Lower lobe of right lung (tissue), 2 donors: ENCODE data around the gene ZNF789. TPM values are rescaled to one million over a fixed set of nuclear protein-coding genes. Genes with fewer than 3 reads are reported as not detected.

Experiments
- ATAC-seq, 2 donors: fragments of 200-7000 bp; cut with Tn5 transposase; one replicate each; pipeline ENCODE4 v1.9.1; 2020 to 2022; ENCODE audit warnings: mild to moderate bottlenecking in 2 of 2, moderate library complexity in 2 of 2
- DNase-seq: peaks from one replicate; pipeline ENCODE4 v3.0.0-alpha.2; 2020
- H3K27ac ChIP-seq: fragments of 200-600 bp; one replicate; pipeline ENCODE4 v1.8.0; 2022
- H3K27me3 ChIP-seq: fragments of 200-600 bp; one replicate; pipeline ENCODE4 v1.8.0; 2022; ENCODE audit warnings: low read depth
- H3K36me3 ChIP-seq: fragments of 200-600 bp; one replicate; pipeline ENCODE4 v1.8.0; 2022; ENCODE audit warnings: mild to moderate bottlenecking
- H3K4me1 ChIP-seq: fragments of 200-600 bp; one replicate; pipeline ENCODE4 v1.8.0; 2022
- H3K4me3 ChIP-seq: fragments of 200-600 bp; one replicate; pipeline ENCODE4 v1.8.0; 2022; ENCODE audit warnings: mild to moderate bottlenecking
- H3K9me3 ChIP-seq: fragments of 200-600 bp; one replicate; pipeline ENCODE4 v1.8.0; 2022
- intact Hi-C: fragments of 100-400 bp; cut with DNase I; formaldehyde crosslinking; loops from one replicate; pipeline ENCODE4 v1.11.0; 2022
- total RNA-seq: library from RNA; stranded (reverse); fragmentation: NEBNext Ultra II Directional; extraction: Animal tissue kit (Norgen Biotek cat#: 25700); gene quantifications from one replicate; pipeline ENCODE4 v1.2.1, GENCODE V29; 2021
- TF ChIP-seq, protein P1 (sequence below): fragments of 200-600 bp; IDR thresholded peaks from one replicate; pipeline ENCODE4 v1.8.0; 2022; ENCODE audit warnings: antibody characterized with exemption, mild to moderate bottlenecking
- donor health status: DM: no; HTN: yes; CAD: no; lungs with severe emphysema.

ZNF789 gene
- total RNA-seq, 1 donor from 2014 or later = 11.1 TPM

DNA sequence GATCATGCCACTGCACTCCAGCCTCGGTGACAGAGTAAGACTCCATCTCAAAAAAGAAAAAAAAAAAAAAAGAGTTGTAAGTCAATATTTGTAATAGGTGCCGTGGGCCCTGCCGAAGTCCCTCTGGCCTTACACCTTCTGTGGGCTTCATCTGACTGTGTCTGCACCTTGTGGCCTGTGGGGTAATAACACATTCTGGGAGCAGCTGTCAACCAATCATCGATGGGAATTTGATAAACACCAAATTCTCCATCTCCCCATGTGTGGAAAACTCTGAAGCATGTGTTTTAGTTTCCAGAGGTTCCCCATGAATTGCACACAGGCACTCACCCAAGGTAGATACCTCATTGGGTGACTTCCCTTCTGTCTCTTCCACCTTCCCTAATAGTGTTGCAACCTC, 16.5 kb downstream of the ZNF789 start:
- Histone ChIP-seq H3K36me3 (peaks cover 45% of the 10 kb centered on the region), H3K4me3 (no peak overlapping the region), H3K9me3 (peaks cover 22% of the 10 kb centered on the region), H3K27me3 (no peaks in the 10 kb centered on the region), H3K4me1 (no peaks in the 10 kb centered on the region), H3K27ac (no peak overlapping the region)
- no peak for DNase-seq
- intact Hi-C loops = loop anchor here (10.0 kb wide), 1 partner anchor 56 kb away; no protein-coding TSS in a partner anchor
- TF ChIP-seq, protein P1, sequence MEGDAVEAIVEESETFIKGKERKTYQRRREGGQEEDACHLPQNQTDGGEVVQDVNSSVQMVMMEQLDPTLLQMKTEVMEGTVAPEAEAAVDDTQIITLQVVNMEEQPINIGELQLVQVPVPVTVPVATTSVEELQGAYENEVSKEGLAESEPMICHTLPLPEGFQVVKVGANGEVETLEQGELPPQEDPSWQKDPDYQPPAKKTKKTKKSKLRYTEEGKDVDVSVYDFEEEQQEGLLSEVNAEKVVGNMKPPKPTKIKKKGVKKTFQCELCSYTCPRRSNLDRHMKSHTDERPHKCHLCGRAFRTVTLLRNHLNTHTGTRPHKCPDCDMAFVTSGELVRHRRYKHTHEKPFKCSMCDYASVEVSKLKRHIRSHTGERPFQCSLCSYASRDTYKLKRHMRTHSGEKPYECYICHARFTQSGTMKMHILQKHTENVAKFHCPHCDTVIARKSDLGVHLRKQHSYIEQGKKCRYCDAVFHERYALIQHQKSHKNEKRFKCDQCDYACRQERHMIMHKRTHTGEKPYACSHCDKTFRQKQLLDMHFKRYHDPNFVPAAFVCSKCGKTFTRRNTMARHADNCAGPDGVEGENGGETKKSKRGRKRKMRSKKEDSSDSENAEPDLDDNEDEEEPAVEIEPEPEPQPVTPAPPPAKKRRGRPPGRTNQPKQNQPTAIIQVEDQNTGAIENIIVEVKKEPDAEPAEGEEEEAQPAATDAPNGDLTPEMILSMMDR = no peak
- ATAC-seq = peak in 1 of 2 donors; percentile 41

DNA sequence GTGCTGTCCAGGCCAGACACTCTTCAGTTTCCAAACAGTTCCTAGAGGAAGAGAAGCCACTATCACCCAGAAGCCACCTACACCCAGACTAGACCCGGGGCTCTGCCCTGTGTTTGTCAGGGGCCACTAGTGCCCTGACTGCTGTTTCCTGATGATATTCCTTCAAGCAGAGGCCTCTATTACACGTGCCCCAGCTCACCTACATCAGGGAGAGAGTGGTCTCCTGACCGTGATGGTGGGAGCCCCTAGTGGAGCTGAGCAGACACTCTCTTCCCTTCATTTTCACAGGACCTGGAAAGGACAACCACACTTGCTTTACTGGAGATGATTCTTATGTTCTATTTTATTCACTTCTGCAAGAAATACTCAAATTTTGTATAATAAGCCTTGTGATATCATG, 18.2 kb downstream of the ZNF789 start:
- H3K27me3 ChIP-seq = no peaks in the 10 kb centered on the region
- intact Hi-C loops = no loop called here
- ATAC-seq = no peak
- no peaks in the 10 kb centered on the region for H3K4me1 ChIP-seq
- H3K36me3 ChIP-seq = peaks cover 56% of the 10 kb centered on the region
- TF ChIP-seq, protein P1 = no peak
- no peak for DNase-seq
- no peak overlapping the region for H3K27ac ChIP-seq
- peaks cover 30% of the 10 kb centered on the region for H3K9me3 ChIP-seq
- no peak overlapping the region for H3K4me3 ChIP-seq

DNA sequence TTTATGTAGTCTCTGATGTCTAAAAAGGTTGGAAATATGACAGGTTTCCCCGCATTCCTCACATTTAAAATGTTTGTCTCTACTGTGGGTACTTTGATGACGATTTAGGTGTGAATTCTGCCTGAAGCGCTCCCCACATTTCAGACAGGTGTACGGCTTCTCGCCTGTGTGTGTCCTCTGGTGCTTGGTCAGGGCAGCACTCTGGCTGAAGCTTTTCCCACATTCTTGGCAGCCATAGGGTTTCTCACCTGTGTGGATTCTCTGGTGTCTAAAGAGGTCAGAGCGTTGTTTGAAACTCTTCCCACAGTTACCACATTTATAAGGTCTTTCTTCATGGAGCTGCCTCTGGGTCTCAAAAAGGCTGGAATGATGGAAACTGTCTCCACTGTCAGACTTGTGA, 21.1 kb downstream of the ZNF789 start:
- Histone ChIP-seq H3K36me3 (peaks cover 74% of the 10 kb centered on the region), H3K27me3 (no peaks in the 10 kb centered on the region), H3K4me3 (no peak overlapping the region), H3K4me1 (peaks cover 15% of the 10 kb centered on the region), H3K27ac (no peak overlapping the region), H3K9me3 (peaks cover 30% of the 10 kb centered on the region)
- DNase-seq (no peak), ATAC-seq (no peak)
- intact Hi-C loops = no loop called here
- TF ChIP-seq, protein P1 = no peak

DNA sequence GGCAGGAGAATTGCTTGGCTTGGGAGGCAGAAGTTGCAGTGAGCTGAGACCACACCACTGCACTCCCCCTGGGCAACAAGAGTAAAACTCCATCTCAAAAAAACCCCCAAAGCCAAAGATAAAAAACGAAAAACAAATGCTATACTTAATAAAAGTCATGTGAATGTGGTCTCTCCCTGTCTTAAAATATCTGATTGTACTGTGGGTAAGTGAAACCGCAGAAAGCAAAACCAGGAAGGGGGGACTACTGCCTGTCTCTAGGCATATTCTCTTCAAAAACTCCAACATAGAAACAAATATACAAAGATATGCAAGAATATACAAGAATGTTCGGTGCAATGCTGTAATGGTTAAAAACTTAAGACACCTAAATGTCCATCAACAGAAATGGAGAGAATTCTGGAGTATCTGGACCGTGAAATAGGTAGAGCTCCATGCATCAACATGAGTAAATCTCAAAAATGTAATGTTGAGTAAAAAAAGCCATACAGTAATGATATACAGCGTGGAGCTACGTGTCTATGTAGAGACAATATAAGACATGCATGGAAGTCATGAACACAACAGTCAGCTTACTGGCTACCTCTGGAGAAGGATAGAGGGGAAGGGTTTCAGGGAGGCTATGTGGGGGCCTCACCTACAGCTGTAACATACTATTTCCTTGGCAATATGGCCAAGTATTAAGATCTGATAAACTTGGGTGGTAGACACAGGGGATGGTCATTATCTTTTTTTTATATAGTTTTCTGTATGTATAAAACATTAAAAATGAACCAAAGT, 25.3 kb downstream of the ZNF789 start:
- intact Hi-C loops = no loop called here
- DNase-seq = no peak
- H3K36me3 ChIP-seq = peaks cover 55% of the 10 kb centered on the region
- no peak for ATAC-seq
- TF ChIP-seq, protein P1 = no peak
- H3K9me3 ChIP-seq = peaks cover 21% of the 10 kb centered on the region
- no peaks in the 10 kb centered on the region for H3K27me3 ChIP-seq
- no peak overlapping the region for H3K27ac ChIP-seq
- H3K4me1 ChIP-seq = peaks cover 25% of the 10 kb centered on the region
- H3K4me3 ChIP-seq = peak overlapping the region; percentile 94

DNA sequence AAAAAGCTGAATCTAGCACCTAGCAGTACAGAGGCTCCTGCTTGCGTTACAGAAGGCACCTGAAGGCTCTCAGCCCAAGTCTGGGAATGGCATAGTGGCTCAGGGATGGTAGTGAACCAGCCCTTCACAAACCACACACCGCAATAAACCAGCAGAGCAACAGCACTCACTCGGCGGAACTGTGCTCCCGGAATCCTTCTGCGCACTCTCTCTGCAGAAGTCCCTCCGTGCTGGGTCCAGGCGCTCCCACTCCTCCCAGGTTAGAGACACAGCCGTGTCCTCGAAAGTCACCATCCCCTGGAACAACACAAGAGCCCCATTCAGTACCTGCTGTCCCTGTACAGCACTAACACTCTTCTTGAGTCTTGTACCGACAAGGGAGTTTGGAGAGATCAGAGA, 25.9 kb downstream of the ZNF789 start:
- Histone ChIP-seq H3K27ac (no peak overlapping the region), H3K4me3 (peak overlapping the region; percentile 94), H3K36me3 (peaks cover 49% of the 10 kb centered on the region), H3K27me3 (no peaks in the 10 kb centered on the region), H3K4me1 (peaks cover 25% of the 10 kb centered on the region), H3K9me3 (peaks cover 15% of the 10 kb centered on the region)
- TF ChIP-seq, protein P1 = no peak
- DNase-seq (no peak), ATAC-seq (no peak)
- intact Hi-C loops = no loop called here
